Measurements from ENCODE around the gene ZBTB5.

- TF ChIP-seq CTCF (IDR thresholded peaks at IDR 0.05; ENCODE audit: control extremely low read depth in 1 of 3, insufficient read depth in 1 of 3, low read depth in 1 of 3, low read length in 3 of 3) (no peak), PHF8 (conservative IDR thresholded peaks at IDR 0.05; ENCODE audit: low read depth, low read length) (no peak), CHD2 (IDR thresholded peaks at IDR 0.05; ENCODE audit: low read length) (no peak), EZH2 (IDR thresholded peaks at IDR 0.05; ENCODE audit: low read depth, low read length, severe bottlenecking) (no peak), ATF2 (IDR thresholded peaks at IDR 0.05; ENCODE audit: low read length) (no peak), JUND (IDR thresholded peaks at IDR 0.05; ENCODE audit: low read length) (no peak), JUN (IDR thresholded peaks at IDR 0.05; ENCODE audit: low read depth, low read length) (no peak), POLR2A (IDR thresholded peaks at IDR 0.05; ENCODE audit: control extremely low read depth in 1 of 2, low read depth in 2 of 2, low read length in 2 of 2) (no peak), SP2 (IDR thresholded peaks at IDR 0.05; ENCODE audit: low read length) (no peak), GABPA (IDR thresholded peaks at IDR 0.05; ENCODE audit: borderline replicate concordance, insufficient read depth, low read length) (no peak), EP300 (IDR thresholded peaks at IDR 0.05; ENCODE audit: borderline replicate concordance in 1 of 2, low read depth in 2 of 2, low read length in 2 of 2) (no peak), POLR2AphosphoS5 (IDR thresholded peaks at IDR 0.05; ENCODE audit: low read depth, low read length) (no peak)
Observed at GRCh38 chr9:37395663-37396062, 69.6 kb downstream of the ZBTB5 start.

All from H1 (cell line).